ENCODE results near the gene ODAM.

Gene ODAM

GRCh38 chr4:70251250-70251944 lies 55.9 kb downstream of the ODAM start:
- Histone ChIP-seq H3K27me3 (replicated peaks; ENCODE audit: control insufficient read depth, insufficient read depth, low read length, poor library complexity, severe bottlenecking) (no peaks in the 10 kb centered on the region), H3K4me3 (ENCODE audit: insufficient read depth, low read depth, low read length, poor library complexity, severe bottlenecking) (no peak overlapping the region), H3K4me1 (ENCODE audit: control insufficient read depth, insufficient read depth, low read length, poor library complexity, severe bottlenecking) (no peaks in the 10 kb centered on the region), H3K27ac (ENCODE audit: insufficient read depth, low read length, poor library complexity, severe bottlenecking) (no peak overlapping the region), H3K9me3 (ENCODE audit: control insufficient read depth, low read length) (no peaks in the 10 kb centered on the region), H3K36me3 (ENCODE audit: control insufficient read depth, insufficient read depth, low read length) (no peaks in the 10 kb centered on the region)
- DNase-seq = no peak

- H3K27me3 ChIP-seq (replicated peaks; ENCODE audit: control insufficient read depth, insufficient read depth, low read length, poor library complexity, severe bottlenecking) = no peaks in the 10 kb centered on the region
- H3K4me1 ChIP-seq (ENCODE audit: control insufficient read depth, insufficient read depth, low read length, poor library complexity, severe bottlenecking) = no peaks in the 10 kb centered on the region
Observed at GRCh38 chr4:70251945-70252277, 56.4 kb downstream of the ODAM start.

More at GRCh38 chr4:70251945-70252277, 56.4 kb downstream of the ODAM start:
- no peak for DNase-seq
- no peak overlapping the region for H3K4me3 ChIP-seq (ENCODE audit: insufficient read depth, low read depth, low read length, poor library complexity, severe bottlenecking)
- H3K27ac ChIP-seq (ENCODE audit: insufficient read depth, low read length, poor library complexity, severe bottlenecking) = no peak overlapping the region
- no peaks in the 10 kb centered on the region for H3K36me3 ChIP-seq (ENCODE audit: control insufficient read depth, insufficient read depth, low read length)
- H3K9me3 ChIP-seq (ENCODE audit: control insufficient read depth, low read length) = no peaks in the 10 kb centered on the region
